Dedifferentiated amniotic fluid mesenchymal stem cell (primary cell): ENCODE results near the gene TBX1.
"Not testable (repeated sequence)": the region's sequence is repeated elsewhere in the genome, so short reads cannot be mapped to it uniquely, and the experiment has no call there.

Experiments
- DNase-seq: peaks from one replicate; pipeline ENCODE4 v3.0.0-alpha.2; 2016; ENCODE audit errors: extremely low spot score

The TBX1 gene

DNA sequence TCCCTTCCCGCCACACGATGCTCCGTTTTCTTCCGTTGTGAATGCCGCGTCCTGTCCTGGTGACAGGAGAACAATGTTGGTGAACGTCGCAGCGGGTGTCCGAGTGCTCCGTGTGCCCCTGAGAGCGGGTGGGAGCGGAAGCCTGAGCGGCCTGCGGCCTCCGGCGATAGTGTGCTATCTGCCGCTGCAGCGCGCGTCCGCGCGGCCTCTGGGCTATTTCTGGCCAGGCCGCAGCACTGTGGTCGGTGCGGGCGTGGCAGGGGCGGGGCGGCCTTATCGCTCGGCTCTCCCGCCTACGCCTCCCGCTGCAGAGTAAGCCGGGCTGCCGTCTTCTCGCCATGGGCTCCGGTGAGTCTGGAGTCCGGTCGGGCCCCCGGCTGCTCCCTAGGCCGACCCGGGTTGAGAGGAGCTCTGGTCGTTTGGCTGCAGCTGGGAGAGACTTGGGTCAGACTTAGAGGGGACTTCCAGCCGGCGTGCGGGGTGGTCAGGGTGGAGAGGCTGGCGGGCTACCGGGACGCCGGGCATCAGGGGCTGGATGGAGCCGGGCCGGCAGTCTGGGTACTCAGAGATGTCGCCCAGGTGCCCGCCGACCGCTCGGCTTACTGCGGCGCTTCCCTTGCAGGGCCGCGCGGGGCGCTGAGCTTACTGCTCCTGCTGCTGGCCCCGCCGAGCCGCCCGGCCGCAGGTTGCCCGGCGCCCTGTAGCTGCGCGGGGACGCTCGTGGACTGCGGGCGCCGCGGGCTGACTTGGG is 37.2 kb upstream of the TBX1 start, which contains the start of gene GP1BB:
Gene GP1BB, plus strand, starts transcription at position 308 of the 751 bp plus-strand sequence. Its CDS starts 31 bp downstream, at position 339.
- DNase-seq = no peak

DNA sequence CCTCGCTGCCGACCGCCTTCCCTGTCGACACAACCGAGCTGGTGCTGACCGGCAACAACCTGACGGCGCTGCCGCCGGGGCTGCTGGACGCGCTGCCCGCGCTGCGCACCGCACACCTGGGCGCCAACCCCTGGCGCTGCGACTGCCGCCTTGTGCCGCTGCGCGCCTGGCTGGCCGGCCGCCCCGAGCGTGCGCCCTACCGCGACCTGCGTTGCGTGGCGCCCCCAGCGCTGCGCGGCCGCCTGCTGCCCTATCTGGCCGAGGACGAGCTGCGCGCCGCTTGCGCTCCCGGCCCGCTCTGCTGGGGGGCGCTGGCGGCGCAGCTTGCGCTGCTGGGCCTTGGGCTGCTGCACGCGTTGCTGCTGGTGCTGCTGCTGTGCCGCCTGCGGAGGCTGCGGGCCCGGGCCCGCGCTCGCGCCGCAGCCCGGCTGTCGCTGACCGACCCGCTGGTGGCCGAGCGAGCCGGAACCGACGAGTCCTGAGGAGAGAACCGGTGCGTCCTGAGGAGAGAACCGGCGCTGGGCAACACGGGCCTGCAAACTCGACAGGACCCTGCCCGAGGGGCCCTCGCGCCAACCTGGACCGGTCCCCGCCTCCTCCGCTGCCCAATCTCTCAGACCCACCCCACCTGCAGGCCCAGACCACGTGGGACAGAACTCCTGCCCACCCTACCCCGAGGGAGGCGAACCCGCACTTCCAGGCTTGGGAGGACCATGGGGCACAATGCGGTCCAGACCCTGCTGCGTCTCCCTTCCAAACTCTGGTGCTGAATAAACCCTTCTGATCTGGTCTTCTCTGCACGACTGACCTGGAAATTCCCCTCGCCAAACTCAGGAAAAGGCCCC is 36.4 kb upstream of the TBX1 start:
- DNase-seq = no peak

DNA sequence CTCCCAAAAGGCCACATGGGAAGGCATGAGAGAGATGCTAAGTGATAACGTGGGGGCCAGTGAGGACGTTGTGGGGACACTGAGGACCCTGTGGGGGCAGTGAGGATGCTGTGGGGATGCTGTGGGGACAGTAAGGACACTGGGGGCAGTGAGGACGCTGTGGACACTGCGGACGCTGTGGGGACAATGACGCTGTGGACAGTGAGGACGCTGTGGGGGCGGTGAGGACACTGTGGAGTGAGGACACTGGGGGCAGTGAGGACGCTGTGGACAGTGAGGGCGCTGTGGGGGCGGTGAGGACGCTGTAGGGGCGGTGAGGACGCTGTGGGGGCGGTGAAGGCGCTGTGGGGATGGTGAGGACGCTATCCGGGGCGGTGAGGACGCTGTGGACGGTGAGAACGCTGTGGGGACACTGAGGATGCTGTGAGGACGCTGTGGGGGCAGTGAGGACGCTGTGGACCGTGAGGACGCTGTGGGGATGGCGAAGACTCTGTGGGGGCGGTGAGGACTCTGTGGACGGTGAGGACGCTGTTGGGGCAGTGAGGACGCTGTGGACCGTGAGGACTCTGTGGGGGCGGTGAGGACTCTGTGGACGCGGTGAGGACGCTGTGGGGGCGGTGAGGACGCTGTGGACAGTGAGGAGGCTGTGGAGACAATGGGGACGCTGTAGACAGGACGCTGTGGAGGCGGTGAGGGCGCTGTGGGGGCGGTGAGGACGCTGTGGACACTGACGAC is 35.5 kb upstream of the TBX1 start:
- DNase-seq = no peak

DNA sequence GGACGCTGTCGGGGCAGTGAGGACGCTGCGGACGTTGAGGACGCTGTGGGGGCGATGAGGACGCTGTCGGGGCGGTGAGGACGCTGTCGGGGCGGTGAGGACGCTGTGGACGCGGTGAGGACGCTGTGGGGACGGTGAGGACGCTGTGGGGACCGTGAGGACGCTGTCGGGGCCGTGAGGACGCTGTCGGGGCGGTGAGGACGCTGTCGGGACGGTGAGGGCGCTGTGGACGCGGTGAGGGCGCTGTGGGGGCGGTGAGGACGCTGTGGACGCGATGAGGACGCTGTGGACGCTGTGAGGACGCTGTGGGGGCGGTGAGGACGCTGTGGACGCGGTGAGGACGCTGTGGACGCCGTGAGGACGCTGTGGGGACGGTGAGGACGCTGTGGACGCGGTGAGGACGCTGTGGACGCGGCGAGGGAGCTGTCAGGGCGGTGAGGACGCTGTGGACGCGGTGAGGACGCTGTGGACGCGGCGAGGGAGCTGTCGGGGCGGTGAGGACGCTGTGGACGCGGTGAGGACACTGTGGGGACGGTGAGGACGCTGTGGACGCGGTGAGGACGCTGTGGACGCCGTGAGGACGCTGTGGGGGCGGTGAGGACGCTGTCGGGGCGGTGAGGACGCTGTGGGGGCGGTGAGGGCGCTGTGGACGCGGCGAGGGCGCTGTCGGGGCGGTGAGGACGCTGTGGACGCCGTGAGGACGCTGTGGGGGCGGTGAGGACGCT is 34.4 kb upstream of the TBX1 start:
- DNase-seq = not testable (repeated sequence)

DNA sequence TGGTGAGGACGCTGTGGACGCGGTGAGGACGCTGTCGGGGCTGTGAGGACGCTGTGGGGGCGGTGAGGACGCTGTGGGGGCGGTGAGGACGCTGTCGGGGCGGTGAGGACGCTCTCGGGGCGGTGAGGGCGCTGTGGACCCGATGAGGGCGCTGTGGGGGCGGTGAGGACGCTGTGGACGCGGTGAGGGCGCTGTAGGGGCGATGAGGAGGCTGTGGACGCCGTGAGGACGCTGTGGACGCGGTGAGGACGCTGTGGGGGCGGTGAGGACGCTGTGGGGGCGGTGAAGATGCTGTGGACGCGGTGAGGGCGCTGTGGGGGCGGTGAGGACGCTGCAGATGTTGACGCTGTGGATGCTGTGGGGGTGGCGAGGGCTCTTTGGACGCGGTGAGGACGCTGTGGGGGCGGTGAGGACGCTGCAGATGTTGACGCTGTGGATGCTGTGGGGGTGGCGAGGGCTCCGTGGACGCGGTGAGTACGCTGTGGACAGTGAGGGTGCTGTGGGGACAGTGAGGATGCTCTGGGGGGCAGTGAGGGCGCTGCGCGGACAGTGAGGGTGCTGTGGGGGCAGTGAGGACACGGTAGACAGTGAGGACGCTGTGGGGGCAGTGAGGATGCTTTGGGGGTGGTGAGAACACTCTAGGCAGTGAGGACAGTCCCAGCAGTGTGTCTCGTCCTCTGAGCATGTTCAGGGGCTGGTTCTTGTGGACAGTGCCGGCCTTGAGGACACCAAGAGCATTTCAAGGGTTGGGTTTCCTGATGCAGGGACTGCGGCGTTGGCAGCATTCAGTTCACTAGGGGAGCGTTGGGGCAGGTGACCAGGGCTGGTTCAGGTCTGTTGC is 33.0 kb upstream of the TBX1 start:
- no peak for DNase-seq

DNA sequence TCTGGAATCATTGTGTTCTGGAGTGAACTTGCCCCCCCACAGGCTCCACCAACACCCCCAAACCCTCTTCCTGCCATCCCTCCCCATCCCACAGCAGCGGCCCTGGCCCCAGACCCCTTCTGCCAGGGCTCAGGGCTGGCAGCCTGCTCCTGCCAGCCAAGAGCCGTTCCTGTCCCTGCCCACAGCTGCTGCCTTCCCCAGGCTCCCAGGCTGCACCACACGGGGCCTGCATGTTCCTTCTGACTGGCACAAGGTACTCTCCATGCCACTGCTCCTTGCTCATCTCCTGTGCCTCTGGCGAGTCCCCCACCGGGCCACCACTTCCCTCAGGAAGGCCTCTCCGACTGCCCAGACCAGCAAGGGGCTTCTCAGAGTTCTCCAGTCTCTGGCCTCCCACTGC is 32.3 kb upstream of the TBX1 start:
- no peak for DNase-seq

DNA sequence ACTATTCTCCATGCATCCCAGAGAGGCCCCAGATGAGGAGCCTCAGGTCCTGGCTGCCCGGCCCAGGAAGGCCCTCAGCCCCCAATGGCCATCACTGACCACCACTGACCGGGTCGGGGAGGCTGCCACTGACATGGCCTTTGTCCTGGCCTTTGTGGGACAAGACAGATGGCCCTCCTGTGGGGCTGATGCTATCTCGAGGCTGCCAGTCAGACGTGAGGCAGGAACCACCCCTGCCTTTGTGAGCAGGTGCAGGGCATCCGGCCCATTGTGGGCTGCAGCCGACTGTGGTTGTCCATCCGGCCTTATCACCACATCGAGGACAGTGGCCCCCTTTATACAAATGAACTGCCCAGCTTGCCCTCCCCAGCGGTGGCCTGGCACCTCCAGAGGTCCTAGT is 31.7 kb upstream of the TBX1 start:
- no peak for DNase-seq

DNA sequence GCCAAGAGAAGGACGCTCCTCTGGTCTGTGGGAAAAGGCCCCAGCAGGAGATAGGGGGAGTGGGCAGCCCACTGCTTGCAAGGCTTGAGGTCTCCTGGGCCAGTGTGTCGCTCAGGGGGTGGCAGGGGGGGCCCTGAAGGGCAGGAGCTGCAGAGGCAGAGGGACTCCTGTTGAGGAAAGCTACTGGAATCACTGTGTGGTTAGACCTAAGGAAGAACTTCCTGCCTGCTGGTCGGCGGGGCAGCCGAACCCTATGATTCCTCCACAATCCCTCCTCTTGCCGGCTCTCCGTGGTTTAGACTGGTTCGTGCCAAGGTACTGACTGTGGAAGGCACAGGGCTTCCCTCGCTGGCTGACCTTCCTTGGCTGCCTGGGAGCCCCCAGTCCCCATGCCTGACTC is 31.1 kb upstream of the TBX1 start:
- no peak for DNase-seq

DNA sequence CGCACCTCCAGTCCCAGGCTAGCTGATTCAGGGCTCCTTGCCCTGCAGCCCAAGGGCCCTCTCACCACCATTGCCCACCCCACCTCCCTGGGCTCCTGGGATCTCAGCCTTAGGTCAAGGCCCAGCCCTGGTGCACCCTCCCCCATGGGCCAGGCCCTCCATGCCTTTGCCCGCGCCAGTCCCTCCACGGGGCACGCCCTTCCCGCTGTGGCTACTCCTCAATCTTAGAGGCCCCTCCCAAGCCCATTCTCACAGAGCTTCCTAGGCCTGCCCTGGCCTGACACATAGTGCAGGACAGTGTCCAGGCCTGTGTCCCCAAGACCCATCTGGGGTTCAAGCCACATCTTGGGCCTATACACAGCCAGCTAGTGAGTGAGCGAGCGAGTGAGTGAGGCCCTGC is 30.4 kb upstream of the TBX1 start:
- no peak for DNase-seq

DNA sequence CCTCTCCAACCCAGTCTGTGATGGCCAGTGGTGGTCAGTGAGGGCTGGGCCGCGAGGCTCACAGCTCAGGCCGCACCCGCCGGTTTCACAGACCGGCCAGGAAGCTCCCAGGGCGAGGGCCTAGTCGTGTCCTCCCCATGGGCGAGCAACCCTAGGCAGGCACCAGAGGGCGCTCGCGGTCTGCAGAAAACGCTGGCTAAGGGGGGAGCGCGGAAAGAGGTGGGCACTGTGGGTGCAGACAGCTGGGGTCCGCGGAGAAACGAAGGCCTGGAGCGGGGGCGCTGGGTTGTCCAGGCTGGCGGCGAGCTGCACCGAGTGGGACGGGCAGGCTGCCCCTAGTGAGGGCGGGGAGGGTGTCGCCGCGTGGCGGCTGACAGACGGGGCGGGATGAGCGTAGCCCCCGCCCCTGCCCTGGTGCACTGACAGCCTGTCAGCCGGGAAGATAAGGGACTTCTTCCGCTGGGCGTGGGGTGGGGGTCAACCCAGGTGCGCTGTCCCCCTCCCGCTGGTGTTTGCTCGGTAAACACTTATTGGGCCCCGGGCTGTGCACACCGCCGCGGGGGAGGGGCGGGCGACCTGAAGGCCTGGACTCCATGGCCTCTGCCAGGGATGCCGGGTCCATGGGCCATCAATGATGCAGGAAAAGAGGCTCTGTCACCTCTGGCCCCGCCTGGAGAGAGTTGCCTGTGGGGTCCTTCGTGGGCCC is 29.8 kb upstream of the TBX1 start:
- peak; percentile 51 for DNase-seq

DNA sequence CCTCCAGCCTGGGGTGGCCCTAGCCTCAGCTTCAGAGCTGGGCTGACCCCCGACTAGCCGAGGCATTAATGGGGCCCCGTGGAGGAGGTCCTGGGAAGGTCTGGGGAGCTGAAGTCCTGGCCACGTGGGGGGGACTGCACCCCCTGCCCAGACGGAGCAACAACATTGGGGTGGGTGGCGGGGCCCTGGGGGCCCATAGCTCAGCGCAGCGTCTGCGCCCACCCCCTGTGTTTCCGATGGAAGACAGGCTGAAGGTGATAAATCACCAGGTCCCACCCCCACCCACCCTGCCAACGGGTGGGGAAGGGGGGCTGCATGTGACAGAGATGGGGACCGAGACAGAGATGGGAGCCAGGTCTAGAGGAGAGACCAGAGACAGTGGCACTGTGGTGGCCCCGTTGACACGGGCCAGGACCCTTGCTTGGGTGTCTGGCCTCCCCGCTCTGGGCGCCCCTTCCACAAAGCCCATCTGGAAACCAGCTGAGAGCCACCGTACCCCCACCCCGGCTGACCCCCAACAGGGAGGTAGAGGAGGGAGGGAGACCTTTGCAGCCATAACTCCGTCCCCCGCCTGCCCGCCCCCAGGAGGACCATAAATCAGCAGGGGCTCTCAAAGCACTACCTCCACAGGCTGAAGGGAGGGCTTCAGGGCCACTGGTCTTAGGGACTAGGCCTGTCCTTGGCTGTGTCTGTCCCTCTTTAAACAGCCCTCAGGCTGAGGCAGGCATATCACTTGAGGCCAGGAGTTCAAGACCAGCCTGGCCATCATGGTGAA is 29.0 kb upstream of the TBX1 start:
- no peak for DNase-seq

DNA sequence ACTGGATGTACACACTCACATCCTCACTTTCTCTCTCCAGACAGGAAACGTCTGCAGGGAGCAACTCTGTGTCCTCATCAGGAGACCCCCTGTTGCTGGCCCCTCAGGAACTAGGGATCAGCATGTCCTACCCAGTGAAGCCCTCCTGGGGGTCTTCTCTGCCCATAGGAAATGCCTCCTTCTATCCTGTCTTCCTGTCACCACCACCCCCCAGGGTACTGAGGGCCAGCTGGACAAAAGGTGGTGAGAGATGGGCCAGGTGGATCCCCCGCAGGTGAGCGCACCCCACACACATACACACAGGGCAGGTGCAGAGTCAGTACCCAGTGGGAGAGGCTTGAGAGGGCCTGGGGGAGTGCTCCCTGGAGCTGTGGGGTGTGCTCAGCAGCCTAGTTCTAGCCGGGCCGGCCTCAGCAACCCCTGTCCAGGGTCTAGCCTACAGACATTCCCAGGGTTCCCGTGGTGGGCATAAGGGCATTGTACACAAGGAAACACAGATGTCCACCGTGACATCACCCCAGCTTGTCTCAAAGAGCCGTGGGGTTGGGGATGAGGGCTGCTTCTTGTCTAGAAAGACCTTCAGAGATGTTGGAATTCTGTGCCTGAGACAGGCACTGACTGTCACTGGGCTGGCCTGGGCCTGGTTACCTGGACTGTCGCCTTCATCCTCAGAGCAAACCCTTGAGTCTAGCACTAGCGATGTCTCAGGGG is 28.0 kb upstream of the TBX1 start:
- no peak for DNase-seq

DNA sequence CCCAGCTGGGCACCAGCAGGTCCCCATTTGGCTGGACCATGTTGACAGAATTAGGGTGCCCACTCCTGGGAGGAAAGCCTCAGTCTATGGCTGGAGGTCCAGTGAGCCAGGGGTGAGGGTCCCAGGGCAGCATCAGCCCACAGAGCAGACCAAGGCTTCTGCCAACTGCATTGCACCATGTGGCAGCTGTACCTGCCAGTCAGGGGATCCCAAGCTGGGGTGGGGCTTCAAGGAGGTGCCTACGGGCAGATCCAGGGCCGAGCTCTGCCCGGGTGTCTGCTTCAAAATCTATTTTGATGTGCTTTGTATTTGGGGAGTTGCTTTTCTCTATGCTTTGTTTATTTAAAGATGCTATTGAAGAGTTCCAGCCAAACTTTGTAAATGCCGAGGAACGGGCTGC is 26.8 kb upstream of the TBX1 start:
- DNase-seq = no peak

DNA sequence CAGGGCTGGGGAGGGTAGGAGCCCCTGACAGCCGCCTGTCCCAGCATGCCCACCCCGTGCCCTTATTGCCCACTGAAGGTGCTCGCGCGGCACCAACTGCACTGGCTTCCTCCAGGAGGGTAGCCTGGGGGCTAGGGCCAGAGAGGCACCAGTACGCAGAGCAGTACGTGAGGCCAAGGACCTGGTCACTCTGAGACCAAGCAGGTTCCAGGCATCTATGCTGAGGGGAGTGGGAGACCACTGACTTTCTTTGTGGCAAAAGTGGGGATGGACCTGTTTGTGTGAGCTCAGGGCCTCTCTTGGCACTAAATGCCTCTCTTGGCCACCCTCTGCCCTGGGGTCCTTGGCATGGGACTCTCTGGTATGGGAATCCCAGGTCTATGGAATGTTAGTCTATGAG is 26.4 kb upstream of the TBX1 start:
- DNase-seq = no peak

DNA sequence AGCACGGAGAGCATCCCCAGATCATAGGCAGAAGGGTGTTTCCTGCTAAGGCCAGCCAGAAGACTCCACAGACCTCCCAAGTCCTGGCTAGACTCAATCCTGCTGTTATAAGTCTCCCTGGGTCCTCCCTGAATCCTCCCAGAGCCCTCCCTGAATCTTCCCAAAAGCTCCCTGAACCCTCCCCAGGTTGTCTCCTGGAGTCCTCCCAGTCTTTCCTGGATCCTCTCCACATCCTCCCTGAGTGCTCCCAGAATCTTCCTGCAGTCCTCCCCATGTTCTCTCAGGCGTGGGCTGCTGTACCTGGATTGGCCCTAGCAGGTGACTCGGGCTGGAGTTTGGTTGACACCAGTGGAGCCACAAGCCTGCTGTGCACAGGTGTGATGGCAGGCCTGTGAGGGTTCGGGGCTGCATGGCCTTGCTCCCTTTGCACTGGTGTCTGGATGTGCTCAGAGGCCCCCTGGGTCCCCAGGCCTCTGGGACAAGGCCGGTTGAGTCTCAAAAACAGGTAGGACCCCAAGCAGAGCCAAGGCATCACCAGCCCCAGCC is 25.7 kb upstream of the TBX1 start:
- no peak for DNase-seq

DNA sequence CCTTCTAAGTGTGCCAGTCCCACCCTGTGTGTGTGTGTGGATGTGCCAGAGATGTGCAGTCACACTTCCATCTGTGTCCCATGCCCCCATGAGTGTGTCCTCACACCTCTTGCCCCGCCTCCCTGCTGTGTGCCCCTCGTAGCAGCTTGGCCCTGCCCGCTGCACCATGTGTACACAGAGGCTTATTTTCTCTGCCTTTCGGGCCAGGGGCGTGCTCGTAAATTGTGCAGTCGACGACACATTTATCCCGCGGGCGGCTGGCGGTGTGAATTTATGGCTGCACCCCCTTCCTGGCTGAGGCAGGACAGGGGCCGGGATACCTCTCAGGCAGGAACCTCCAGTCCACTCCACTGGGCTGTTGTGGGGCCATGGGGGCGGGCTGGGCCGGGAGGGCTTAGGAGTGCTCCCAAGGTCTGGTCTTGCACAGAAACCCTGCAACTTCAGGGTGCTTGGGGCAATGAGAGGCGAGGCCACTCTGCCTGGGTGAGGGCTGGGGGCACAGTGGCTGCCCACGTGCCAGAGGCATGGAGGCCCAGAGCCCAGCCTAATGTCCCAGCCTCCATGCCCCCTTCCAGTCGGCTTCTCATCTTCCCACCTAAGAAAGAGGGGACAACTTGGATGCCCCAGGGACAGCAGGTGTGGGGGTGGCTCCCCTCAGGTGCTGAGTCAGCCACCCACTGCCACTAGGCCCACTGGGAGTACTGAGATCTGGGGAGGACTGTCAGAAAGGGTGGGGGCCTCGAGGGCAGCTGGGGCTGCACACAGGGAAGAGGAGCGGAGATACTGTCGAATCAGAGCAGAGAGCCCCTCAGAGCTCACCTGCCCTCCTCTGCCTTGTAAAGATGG is 24.7 kb upstream of the TBX1 start:
- no peak for DNase-seq

DNA sequence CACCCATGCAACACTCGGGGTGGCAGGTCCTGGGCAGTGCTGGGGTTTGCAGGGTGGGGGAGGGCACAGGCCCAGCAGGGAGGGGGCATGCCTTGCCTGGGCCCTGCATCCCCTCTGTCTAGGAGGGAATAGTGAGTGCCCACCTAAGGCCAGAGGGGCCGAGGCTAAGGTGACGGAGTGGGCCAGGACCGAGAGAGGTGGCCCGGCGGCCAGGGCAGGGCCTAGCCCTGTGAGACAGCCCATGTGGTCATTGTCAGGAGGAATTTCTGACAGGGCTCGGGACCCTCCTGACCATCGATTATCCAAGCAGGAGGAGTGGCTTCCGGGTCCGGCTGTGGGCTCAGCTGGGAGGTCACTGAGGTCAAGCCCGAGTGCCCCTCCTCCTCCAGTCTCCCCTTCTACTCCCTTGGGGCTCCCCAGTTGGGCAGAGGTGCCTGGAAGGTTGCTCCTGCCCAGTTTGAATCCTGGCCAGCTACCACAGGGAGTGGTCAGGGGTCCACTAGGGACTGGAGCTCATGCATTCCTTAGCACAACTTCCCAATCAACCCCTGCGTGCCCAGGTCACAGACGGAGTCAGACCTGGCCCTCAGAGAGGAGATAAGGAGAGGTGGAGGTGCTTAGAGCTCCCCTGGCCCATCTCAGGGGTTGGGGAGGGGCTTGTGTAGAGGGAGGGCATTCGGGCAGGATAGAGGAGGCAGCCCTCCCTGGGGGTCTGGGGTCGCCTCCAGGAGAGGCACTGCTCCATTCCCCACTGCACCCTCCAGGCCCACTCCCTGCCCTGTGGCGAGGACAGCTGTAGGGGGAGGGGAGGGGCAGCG is 22.5 kb upstream of the TBX1 start:
- DNase-seq = no peak
